ENCODE results near the gene NOS1.
A peak's percentile ranks its signal among the peaks of the same experiment; 100 is the strongest.
"Not testable (repeated sequence)": the region's sequence is repeated elsewhere in the genome, so short reads cannot be mapped to it uniquely, and the experiment has no call there.

NOS1 gene

GRCh38 chr12:117226505-117226904, 134.9 kb downstream of the NOS1 start:
- no peak for DNase-seq (ENCODE audit: low spot score)
- TF ChIP-seq, protein P1, sequence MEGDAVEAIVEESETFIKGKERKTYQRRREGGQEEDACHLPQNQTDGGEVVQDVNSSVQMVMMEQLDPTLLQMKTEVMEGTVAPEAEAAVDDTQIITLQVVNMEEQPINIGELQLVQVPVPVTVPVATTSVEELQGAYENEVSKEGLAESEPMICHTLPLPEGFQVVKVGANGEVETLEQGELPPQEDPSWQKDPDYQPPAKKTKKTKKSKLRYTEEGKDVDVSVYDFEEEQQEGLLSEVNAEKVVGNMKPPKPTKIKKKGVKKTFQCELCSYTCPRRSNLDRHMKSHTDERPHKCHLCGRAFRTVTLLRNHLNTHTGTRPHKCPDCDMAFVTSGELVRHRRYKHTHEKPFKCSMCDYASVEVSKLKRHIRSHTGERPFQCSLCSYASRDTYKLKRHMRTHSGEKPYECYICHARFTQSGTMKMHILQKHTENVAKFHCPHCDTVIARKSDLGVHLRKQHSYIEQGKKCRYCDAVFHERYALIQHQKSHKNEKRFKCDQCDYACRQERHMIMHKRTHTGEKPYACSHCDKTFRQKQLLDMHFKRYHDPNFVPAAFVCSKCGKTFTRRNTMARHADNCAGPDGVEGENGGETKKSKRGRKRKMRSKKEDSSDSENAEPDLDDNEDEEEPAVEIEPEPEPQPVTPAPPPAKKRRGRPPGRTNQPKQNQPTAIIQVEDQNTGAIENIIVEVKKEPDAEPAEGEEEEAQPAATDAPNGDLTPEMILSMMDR (IDR thresholded peaks at IDR 0.05; ENCODE audit: extremely low read depth, missing control alignments) = no peak

DNA sequence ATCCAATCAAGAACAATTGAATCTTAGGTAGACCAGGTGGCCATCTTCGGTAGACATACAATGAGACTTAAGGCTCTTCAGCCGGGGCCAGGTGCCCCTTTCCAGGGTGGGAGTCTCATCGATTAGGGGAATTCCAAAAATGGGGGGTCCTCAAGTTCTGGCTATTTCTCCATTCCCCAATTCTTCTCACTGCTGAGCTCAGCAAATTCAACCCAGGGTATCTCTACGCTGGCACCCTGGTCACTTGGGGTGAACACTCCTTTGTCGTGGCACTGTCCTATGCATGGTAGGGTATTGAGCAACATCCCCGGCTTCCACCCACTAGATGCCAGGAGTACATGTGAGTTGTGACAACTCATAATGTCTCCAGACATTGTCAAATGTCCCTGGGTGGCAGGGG, 136.2 kb downstream of the NOS1 start:
- TF ChIP-seq, protein P1 (IDR thresholded peaks at IDR 0.05; ENCODE audit: extremely low read depth, missing control alignments) = no peak
- DNase-seq (ENCODE audit: low spot score) = no peak

GRCh38 chr12:117220947-117221346, 140.5 kb downstream of the NOS1 start:
- not testable (repeated sequence) for DNase-seq (ENCODE audit: low spot score)

DNA sequence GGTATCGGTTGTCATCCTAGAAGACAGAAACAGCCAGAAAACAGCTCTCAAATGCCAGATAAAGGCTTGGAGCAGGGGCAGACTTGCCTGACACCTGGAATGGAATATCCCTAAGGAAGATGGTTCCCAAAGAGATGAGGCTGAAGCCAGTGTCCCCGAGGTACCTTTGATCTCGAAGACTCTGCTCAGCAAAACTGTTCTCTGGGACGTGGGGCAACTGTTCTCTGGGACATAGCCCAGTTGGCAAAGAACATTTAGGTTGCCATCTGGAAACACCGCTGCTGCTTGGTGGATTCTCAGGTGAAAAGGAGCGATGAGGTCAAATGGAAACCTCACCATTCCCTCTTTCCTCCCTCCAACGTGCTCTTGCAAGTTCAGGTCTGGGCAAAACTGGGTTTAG, 143.3 kb downstream of the NOS1 start:
- DNase-seq (ENCODE audit: low spot score) = no peak
- TF ChIP-seq, protein P1 (IDR thresholded peaks at IDR 0.05; ENCODE audit: extremely low read depth, missing control alignments) = no peak

DNA sequence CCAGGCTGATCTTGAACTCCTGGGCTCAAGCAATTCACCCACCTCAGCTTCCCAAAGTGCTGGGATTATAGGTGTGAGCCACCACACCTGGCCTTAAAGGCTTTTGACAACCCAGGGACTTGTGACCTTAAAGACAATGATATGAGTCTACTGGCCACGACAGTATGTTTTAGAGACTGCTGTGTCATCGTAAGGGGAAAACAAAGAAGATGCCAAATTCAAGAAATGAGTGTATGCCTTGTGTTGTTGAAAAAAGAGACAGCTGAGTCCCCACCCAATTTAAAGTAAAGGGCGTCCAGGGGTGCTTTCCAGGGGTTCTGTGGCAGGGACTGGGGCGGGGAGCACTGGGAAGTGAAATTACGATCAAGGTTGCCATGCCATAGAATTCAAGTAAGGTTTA, 144.7 kb downstream of the NOS1 start:
- no peak for DNase-seq (ENCODE audit: low spot score)
- TF ChIP-seq, protein P1 (IDR thresholded peaks at IDR 0.05; ENCODE audit: extremely low read depth, missing control alignments) = no peak

DNA sequence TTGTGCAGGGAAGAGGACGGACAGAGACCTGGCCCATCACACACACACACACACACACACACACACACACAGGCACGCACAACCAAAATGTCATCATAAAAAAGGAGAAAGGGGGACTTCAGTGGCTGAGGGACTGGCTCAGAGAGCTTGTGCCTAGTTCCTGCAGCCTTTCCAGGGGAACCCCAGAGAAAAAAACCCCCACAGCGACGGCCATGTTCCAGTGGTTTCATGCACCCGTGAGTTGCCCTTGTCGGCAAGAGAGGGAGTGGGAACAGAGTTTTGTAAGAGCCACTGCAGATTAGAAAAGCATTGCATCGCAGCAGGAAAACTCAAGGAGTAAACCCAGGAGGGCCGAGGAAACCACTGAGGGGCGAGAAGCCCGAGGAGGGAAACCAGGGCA, 146.6 kb downstream of the NOS1 start:
- TF ChIP-seq, protein P1 (IDR thresholded peaks at IDR 0.05; ENCODE audit: extremely low read depth, missing control alignments) = no peak
- no peak for DNase-seq (ENCODE audit: low spot score)

GRCh38 chr12:117213295-117213808, 148.1 kb downstream of the NOS1 start:
- no peak for DNase-seq (ENCODE audit: low spot score)
- TF ChIP-seq, protein P1 (IDR thresholded peaks at IDR 0.05; ENCODE audit: extremely low read depth, missing control alignments) = no peak

DNA sequence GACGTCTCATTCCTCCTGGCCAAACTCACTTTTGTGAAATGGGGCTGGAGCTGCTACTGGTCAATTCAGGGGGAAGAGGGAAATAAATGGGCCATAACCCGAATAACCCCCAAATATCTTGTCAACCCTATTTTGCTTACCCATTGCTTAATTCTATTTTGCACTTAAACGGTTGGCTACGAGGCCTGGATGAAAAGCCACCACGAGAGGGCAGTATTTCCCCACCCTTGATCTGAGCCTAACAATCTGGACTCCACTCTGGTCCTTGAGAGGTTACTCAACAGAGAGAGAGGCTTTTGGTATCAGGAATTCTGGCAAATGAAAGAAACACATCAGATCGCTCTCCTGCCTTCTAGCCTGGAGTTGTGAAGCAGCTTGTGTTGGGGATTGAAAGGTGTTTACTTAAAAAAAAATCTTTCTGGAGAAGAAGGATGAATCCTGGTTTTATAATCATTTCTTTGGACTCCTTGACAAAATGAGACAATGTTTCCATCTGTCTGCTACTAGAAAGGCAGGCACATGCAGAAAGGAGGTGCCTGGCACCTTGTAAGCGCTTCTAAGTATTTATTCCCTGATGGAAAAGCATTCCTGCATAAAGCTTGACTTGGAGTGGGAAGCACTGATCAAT, 148.7 kb downstream of the NOS1 start:
- peak; percentile 72 for DNase-seq (ENCODE audit: low spot score)
- TF ChIP-seq, protein P1 (IDR thresholded peaks at IDR 0.05; ENCODE audit: extremely low read depth, missing control alignments) = peak; percentile 80

Measured in GM20000 (cell line).